ENCODE measurements around the gene ANGPTL8. TPM values are rescaled to one million over a fixed set of nuclear protein-coding genes. Genes with fewer than 3 reads are reported as not detected.
A peak's percentile ranks its signal among the peaks of the same experiment; 100 is the strongest.

ANGPTL8 gene
- total RNA-seq, 2 experiments from 2014 or later = not detected

DNA sequence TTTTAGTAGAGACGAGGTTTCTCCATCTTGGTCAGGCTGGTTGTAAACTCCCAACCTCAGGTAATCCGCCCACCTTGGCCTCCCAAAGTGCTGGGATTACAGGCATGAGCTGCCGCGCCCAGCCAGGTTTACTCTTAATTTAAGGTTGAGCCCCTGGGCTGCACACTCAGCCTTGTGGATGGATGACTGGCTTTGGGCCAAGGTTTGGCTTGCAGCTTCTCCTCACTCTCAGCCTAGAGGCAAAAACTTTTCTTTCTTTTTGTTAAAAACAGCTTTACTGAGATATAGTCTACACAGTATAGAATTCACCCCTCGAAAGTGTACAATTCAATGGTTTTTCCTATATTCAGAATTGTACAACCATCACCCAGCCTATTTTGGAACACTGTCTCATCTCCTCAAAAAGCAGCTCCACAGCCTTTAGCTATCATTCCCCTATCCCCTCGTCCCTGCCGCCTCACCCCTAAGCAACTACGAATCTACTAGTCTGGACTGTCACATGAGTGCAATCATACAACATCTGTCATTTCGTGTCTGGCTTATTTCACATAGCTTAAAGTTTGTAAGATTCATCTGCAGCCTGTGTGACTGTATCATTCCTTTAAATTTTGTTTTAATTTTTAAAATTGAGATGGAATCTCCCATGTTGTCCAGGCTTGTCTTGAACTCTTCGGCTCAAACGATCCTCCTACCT, 42.1 kb downstream of the ANGPTL8 start:
- Mint-ChIP-seq H3K9me3 (ENCODE audit: low read depth) (no peaks in the 10 kb centered on the region), H3K27me3 (peaks cover 71% of the 10 kb centered on the region), H3K4me1 (peaks cover 11% of the 10 kb centered on the region), H3K36me3 (peaks cover 4% of the 10 kb centered on the region), H3K27ac (peak overlapping the region; percentile 5), H3K4me3 (no peak overlapping the region)
- CTCF ChIA-PET = interaction anchor here (0.7 to 2.1 kb wide), 4 partner anchors 16 to 350 kb away, joined by 3 to 6 read pairs (median 5); partner anchors contain the start of genes ODAD3 and PRKCSH
- ATAC-seq (no peak), DNase-seq (no peak)

DNA sequence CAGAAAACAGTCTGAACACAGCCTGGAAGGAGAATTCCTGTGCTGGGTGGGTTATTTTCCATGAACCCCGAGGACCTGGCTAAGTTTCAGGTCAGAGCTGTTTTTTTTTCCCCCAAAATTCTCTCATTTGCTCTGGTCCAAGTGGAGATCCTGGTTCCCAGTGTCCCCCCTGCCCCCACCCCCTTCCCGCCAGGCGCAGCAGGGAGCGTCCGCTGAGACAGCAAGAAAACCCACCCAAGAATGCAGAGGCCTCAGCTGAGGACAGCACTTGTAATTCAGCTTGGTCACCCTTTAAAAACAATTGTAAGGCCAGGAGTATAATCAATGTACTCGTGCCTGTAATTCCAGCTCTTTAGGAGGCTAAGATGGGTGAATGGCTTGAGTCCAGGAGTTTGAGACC, 45.1 kb downstream of the ANGPTL8 start:
- DNase-seq = no peak
- Mint-ChIP-seq H3K9me3 (ENCODE audit: low read depth) (no peaks in the 10 kb centered on the region), H3K36me3 (no peaks in the 10 kb centered on the region), H3K4me3 (no peak overlapping the region), H3K4me1 (peaks cover 8% of the 10 kb centered on the region), H3K27ac (no peak overlapping the region), H3K27me3 (peaks cover 68% of the 10 kb centered on the region)
- CTCF ChIA-PET = no interaction called here
- ATAC-seq = no peak

DNA sequence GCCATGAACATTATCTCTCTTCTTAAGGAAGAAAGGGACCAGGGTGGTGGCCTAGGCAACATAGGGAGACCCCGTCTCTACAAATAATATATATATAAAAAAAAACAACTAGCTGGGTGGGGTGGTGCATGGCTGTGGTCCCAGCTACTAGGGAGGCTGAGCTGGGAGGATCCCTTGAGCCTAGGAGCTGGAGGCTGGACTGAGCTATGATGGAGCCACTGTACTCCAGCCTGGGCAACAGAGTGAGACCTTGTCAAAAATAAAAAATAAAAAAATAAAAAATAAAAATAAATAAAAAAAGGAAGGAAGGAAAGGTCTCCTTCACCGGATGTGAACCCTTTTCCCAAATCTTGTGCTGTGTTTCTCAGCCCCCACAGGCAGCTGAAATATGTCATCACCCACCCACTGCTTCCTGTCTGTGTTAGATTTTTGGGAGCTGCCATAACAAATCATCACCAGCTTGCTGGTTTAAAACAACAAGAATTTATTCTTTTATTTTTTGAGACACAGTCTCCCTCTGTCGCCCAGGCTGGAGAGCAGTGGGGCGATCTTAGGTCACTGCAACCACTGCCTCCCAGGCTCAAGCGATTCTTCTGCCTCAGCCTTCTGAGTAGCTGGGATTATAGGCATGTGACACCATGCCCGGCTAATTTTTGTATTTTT, 47.0 kb downstream of the ANGPTL8 start:
- CTCF ChIA-PET = interaction anchor here (1.0 to 1.4 kb wide), 2 partner anchors 89 to 196 kb away, joined by 3 to 4 read pairs; no protein-coding TSS in a partner anchor
- no peak overlapping the region for H3K27ac Mint-ChIP-seq
- H3K27me3 Mint-ChIP-seq = peaks cover 74% of the 10 kb centered on the region
- H3K4me3 Mint-ChIP-seq = no peak overlapping the region
- ATAC-seq (no peak), DNase-seq (no peak)
- H3K4me1 Mint-ChIP-seq = no peaks in the 10 kb centered on the region
- no peaks in the 10 kb centered on the region for H3K36me3 Mint-ChIP-seq
- H3K9me3 Mint-ChIP-seq (ENCODE audit: low read depth) = no peaks in the 10 kb centered on the region

DNA sequence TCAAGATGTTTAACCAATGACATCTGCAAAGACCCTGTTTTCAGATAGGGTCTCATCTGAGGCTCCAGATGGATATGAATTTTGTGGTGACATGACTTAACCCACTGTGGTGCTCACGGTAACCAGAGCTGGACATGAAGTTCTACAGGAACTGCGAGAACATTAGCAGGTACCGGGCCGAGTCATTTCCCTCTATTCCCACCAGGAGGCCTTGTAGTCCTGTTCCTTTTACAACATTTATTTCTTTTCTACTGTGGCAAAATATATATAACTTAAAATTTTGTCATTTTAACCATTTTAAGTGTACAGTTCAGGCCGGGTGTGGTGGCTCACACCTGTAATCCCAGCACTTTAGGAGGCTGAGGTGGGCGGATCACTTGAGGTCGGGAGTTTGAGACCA, 48.9 kb downstream of the ANGPTL8 start:
- H3K36me3 Mint-ChIP-seq = no peaks in the 10 kb centered on the region
- no peak for DNase-seq
- CTCF ChIA-PET = interaction anchor here (1.5 kb wide), 1 partner anchor 45 kb away, joined by 3 read pairs; no protein-coding TSS in a partner anchor
- H3K4me1 Mint-ChIP-seq = no peaks in the 10 kb centered on the region
- ATAC-seq = no peak
- no peaks in the 10 kb centered on the region for H3K9me3 Mint-ChIP-seq (ENCODE audit: low read depth)
- H3K27ac Mint-ChIP-seq = no peak overlapping the region
- peaks cover 63% of the 10 kb centered on the region for H3K27me3 Mint-ChIP-seq
- no peak overlapping the region for H3K4me3 Mint-ChIP-seq

DNA sequence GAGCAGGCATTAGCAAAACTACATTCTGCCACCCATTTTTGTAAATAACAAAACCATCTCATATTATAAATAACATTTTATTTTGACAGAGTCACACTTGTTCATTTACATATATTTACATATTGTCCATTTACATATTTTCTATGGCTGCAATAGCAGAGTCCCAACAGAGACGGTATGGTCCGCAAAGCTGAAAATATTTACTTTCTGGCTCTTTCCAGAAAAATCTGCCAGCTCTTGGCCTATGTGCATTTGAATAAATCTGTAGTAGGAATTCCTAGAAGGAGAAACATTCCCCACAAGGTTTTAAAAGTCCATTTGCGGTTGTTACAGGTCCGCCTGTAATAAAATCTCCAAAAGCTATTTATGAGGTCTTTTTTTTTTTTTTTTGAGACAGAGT, 50.8 kb downstream of the ANGPTL8 start:
- Mint-ChIP-seq H3K27ac (no peak overlapping the region), H3K27me3 (peaks cover 65% of the 10 kb centered on the region), H3K4me3 (no peak overlapping the region), H3K9me3 (ENCODE audit: low read depth) (no peaks in the 10 kb centered on the region), H3K36me3 (no peaks in the 10 kb centered on the region), H3K4me1 (peaks cover 5% of the 10 kb centered on the region)
- CTCF ChIA-PET = interaction anchor here (1.4 to 2.0 kb wide), 3 partner anchors 91 to 192 kb away, joined by 4 to 5 read pairs (median 5); no protein-coding TSS in a partner anchor
- ATAC-seq (no peak), DNase-seq (no peak)

DNA sequence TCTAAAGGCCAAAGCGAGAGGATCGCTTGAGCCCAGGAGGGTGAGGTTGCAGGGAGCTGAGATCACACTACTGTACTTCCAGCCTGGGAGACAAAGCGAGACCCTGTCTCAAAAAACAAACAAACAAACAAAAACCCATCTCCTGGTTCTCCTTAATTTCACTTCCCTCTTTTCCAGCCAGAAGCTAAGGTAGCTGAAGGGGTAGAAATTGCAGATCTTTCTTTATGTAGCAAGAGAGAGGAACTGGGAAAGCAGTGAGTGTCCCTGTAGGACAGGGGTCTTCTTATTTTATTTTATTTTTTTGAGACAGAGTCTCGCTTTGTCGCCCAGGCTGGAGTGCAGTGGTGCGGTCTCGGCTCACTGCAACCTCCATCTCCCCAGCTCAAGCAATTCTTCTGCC, 52.0 kb downstream of the ANGPTL8 start:
- Mint-ChIP-seq H3K36me3 (no peaks in the 10 kb centered on the region), H3K9me3 (ENCODE audit: low read depth) (no peaks in the 10 kb centered on the region), H3K4me1 (peaks cover 5% of the 10 kb centered on the region), H3K4me3 (no peak overlapping the region), H3K27ac (no peak overlapping the region), H3K27me3 (peaks cover 67% of the 10 kb centered on the region)
- CTCF ChIA-PET = interaction anchor here (1.2 kb wide), 1 partner anchor 191 kb away, joined by 5 read pairs; no protein-coding TSS in a partner anchor
- DNase-seq (no peak), ATAC-seq (no peak)

Other genes starting within 250 kb of the ANGPTL8 start
- gene LDLR, start 150.2 kb upstream of the ANGPTL8 start, total RNA-seq = 100 to 1,000 TPM; 118 to 141 TPM
- gene SPC24, start 83.8 kb upstream of the ANGPTL8 start, total RNA-seq = 10 to 100 TPM; 62.8 to 85.5 TPM
- 1 to 10 TPM; 1.8 to 2.3 TPM for gene KANK2, start 42.1 kb upstream of the ANGPTL8 start, total RNA-seq
- under 1 TPM; 0.58 to 0.70 TPM for gene DOCK6, start 22.9 kb downstream of the ANGPTL8 start, total RNA-seq
- gene TSPAN16, start 56.5 kb downstream of the ANGPTL8 start, total RNA-seq = not detected
- gene RAB3D, start 100.0 kb downstream of the ANGPTL8 start, total RNA-seq = 1 to 10 TPM; 3.6 to 5.1 TPM
- 10 to 100 TPM; 25.1 to 28.1 TPM for gene TMEM205, start 106.6 kb downstream of the ANGPTL8 start, total RNA-seq
- 10 to 100 TPM; 13.0 to 16.1 TPM for gene CCDC159, start 106.9 kb downstream of the ANGPTL8 start, total RNA-seq
- 1 to 10 TPM in 1 of 2 experiments, under 1 TPM in 1; 0.87 to 1.3 TPM for gene PLPPR2, start 115.8 kb downstream of the ANGPTL8 start, total RNA-seq
- 1 to 10 TPM; 2.6 to 3.9 TPM for gene SWSAP1, start 135.0 kb downstream of the ANGPTL8 start, total RNA-seq
- gene EPOR, start 144.7 kb downstream of the ANGPTL8 start, total RNA-seq = 1 to 10 TPM; 8.1 to 9.1 TPM
- gene RGL3, start 179.7 kb downstream of the ANGPTL8 start, total RNA-seq = not detected
- under 1 TPM; 0.15 to 0.54 TPM for gene ODAD3, start 195.5 kb downstream of the ANGPTL8 start, total RNA-seq
- 100 to 1,000 TPM; 278 to 306 TPM for gene PRKCSH, start 196.0 kb downstream of the ANGPTL8 start, total RNA-seq
- not detected for gene ELAVL3, start 241.4 kb downstream of the ANGPTL8 start, total RNA-seq